Measurements from ENCODE around the gene DOCK4.

- TF ChIP-seq, protein P1, sequence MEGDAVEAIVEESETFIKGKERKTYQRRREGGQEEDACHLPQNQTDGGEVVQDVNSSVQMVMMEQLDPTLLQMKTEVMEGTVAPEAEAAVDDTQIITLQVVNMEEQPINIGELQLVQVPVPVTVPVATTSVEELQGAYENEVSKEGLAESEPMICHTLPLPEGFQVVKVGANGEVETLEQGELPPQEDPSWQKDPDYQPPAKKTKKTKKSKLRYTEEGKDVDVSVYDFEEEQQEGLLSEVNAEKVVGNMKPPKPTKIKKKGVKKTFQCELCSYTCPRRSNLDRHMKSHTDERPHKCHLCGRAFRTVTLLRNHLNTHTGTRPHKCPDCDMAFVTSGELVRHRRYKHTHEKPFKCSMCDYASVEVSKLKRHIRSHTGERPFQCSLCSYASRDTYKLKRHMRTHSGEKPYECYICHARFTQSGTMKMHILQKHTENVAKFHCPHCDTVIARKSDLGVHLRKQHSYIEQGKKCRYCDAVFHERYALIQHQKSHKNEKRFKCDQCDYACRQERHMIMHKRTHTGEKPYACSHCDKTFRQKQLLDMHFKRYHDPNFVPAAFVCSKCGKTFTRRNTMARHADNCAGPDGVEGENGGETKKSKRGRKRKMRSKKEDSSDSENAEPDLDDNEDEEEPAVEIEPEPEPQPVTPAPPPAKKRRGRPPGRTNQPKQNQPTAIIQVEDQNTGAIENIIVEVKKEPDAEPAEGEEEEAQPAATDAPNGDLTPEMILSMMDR (conservative IDR thresholded peaks at IDR 0.05), result no peak
- no peak for TF ChIP-seq ZFX (IDR thresholded peaks at IDR 0.05)
These were observed 200.9 kb downstream of the DOCK4 start for GRCh38 chr7:112005205-112005775.

All from C4-2B (cell line).